Gastroesophageal sphincter (tissue), 4 donors: Measurements from ENCODE around the gene CPVL. TPM values are rescaled to one million over a fixed set of nuclear protein-coding genes. Genes with fewer than 3 reads are reported as not detected.

Experiments
- ATAC-seq: fragments of 150-250 bp; one replicate; pipeline ENCODE4 v1.9.1; 2016; ENCODE audit warnings: mild to moderate bottlenecking, moderate library complexity
- H3K27ac ChIP-seq, 4 donors: fragments of 200-600 bp; sonication (generic) in 3 of 4; 1 replicate in 3 of 4; 2 replicates in 1 of 4; pipeline ENCODE4 v1.5.1; 2016 to 2019
- H3K27me3 ChIP-seq: fragments of 200-600 bp; sonication (generic); one replicate; pipeline ENCODE4 v1.5.1; 2019
- H3K36me3 ChIP-seq, 2 donors: fragments of 200-600 bp; sonication (generic); one replicate each; pipeline ENCODE4 v1.5.1; 2019; ENCODE audit warnings: control low read depth in 1 of 2
- H3K4me1 ChIP-seq, 3 donors: fragments of 200-600 bp; sonication (generic); 1 replicate in 2 of 3; 2 replicates in 1 of 3; pipeline ENCODE4 v1.5.1; 2016 to 2019; ENCODE audit warnings: control low read depth in 2 of 3
- H3K4me3 ChIP-seq, 2 donors: fragments of 200-600 bp; sonication (generic); one replicate each; pipeline ENCODE4 v1.5.1; 2019; ENCODE audit warnings: mild to moderate bottlenecking in 1 of 2, moderate library complexity in 1 of 2
- H3K9me3 ChIP-seq, 3 donors: fragments of 200-600 bp; sonication (generic); one replicate each; pipeline ENCODE4 v1.5.1; 2017 to 2019; ENCODE audit warnings: control low read depth in 2 of 3
- CTCF ChIP-seq, 4 experiments: fragments of 200-600 bp in 2 of 4; fragments of 450-650 bp in 2 of 4; sonication (generic) in 1 of 4; IDR thresholded peaks; one replicate each; pipeline ENCODE4 v1.5.1; 2017 to 2019; ENCODE audit warnings: antibody characterized with exemption in 4 of 4, mild to moderate bottlenecking in 2 of 4, moderate library complexity in 2 of 4
- EP300 ChIP-seq: sonication (generic); formaldehyde crosslinking; IDR thresholded peaks from one replicate; pipeline ENCODE4 v1.6.1; 2017; ENCODE audit warnings: antibody characterized with exemption, mild to moderate bottlenecking
- POLR2A ChIP-seq, 2 donors: fragments of 450-650 bp; IDR thresholded peaks; one replicate each; pipeline ENCODE4 v1.6.1; 2017; ENCODE audit warnings: antibody characterized with exemption in 2 of 2, mild to moderate bottlenecking in 2 of 2, moderate library complexity in 1 of 2
- POLR2AphosphoS5 ChIP-seq: sonication (generic); formaldehyde crosslinking; IDR thresholded peaks from one replicate; pipeline ENCODE4 v1.6.1; 2017; ENCODE audit warnings: antibody characterized with exemption
- WGBS, 2 donors: methylation state at CpG; one replicate each; pipeline ENCODE4 v1.1.5; 2018; ENCODE audit warnings: low coverage in 1 of 2; 5-methylcytosine and 5-hydroxymethylcytosine counted together
- total RNA-seq, 4 donors: library from RNA; depleted of rRNA; stranded (reverse); fragments of >200 nt; gene quantifications; one replicate each; pipeline ENCODE4 v1.1.0, GENCODE V29; 2016

The CPVL gene
- total RNA-seq, 4 donors from 2014 or later = 4.8 to 24.6 (median 15.1) TPM

GRCh38 chr7:29007127-29007526, 139.2 kb downstream of the CPVL start:
- 78 to 81% methylated on average over 2 of the region's 2 CpGs for WGBS, 2 donors
- H3K27me3 ChIP-seq = peaks cover under 1% of the 10 kb centered on the region
- no peak overlapping the region for H3K4me3 ChIP-seq
- no peaks in the 10 kb centered on the region for H3K4me1 ChIP-seq
- no peak for ATAC-seq
- H3K9me3 ChIP-seq = no peaks in the 10 kb centered on the region
- TF ChIP-seq POLR2AphosphoS5 (no peak), CTCF (IDR thresholded peaks at IDR 0.05) (no peak), POLR2A (IDR thresholded peaks at IDR 0.05) (no peak), EP300 (no peak)
- no peak overlapping the region for H3K27ac ChIP-seq
- H3K36me3 ChIP-seq = no peaks in the 10 kb centered on the region

GRCh38 chr7:29005829-29006228, 140.5 kb downstream of the CPVL start:
- ATAC-seq = no peak
- H3K27ac ChIP-seq = no peak overlapping the region
- no peak for TF ChIP-seq POLR2A (IDR thresholded peaks at IDR 0.05)
- 27 to 73% methylated on average over 2 to 3 of the region's 3 CpGs for WGBS, 2 donors
- H3K36me3 ChIP-seq = no peaks in the 10 kb centered on the region
- H3K9me3 ChIP-seq = no peaks in the 10 kb centered on the region
- H3K4me1 ChIP-seq = no peaks in the 10 kb centered on the region
- H3K4me3 ChIP-seq = no peak overlapping the region
- peaks cover 4% of the 10 kb centered on the region for H3K27me3 ChIP-seq

- Histone ChIP-seq H3K4me3 (no peak overlapping the region), H3K9me3 (no peaks in the 10 kb centered on the region), H3K27me3 (peaks cover 6% of the 10 kb centered on the region), H3K36me3 (no peaks in the 10 kb centered on the region), H3K27ac (no peak overlapping the region), H3K4me1 (no peaks in the 10 kb centered on the region)
- WGBS, 2 donors = 42 to 50% methylated on average over 1 of the region's 1 CpG
- ATAC-seq = no peak
- TF ChIP-seq EP300 = no peak
- no peak for TF ChIP-seq POLR2AphosphoS5
- TF ChIP-seq CTCF (IDR thresholded peaks at IDR 0.05) = no peak
- no peak for TF ChIP-seq POLR2A (IDR thresholded peaks at IDR 0.05)
These were observed 140.9 kb downstream of the CPVL start for GRCh38 chr7:29005406-29005805.

- ATAC-seq = no peak
- WGBS, 2 donors = 93 to 97% methylated on average over 2 to 5 of the region's 5 CpGs
- TF ChIP-seq POLR2AphosphoS5 (no peak), EP300 (no peak), POLR2A (IDR thresholded peaks at IDR 0.05) (no peak), CTCF (IDR thresholded peaks at IDR 0.05) (no peak)
These were observed 142.6 kb downstream of the CPVL start for GRCh38 chr7:29003703-29004102.

GRCh38 chr7:29000717-29001076, 145.6 kb downstream of the CPVL start:
- Histone ChIP-seq H3K36me3 (no peaks in the 10 kb centered on the region), H3K27ac (no peak overlapping the region), H3K4me1 (peaks cover 0 to 9% (median 0%) of the 10 kb centered on the region in 3 donors), H3K4me3 (no peak overlapping the region), H3K27me3 (peaks cover 8% of the 10 kb centered on the region), H3K9me3 (no peaks in the 10 kb centered on the region)
- 97 to 100% methylated on average over 2 of the region's 2 CpGs for WGBS, 2 donors
- no peak for TF ChIP-seq CTCF (IDR thresholded peaks at IDR 0.05)
- ATAC-seq = no peak

More at GRCh38 chr7:29003703-29004102, 142.6 kb downstream of the CPVL start:
- peaks cover 8% of the 10 kb centered on the region for H3K27me3 ChIP-seq
- no peaks in the 10 kb centered on the region for H3K9me3 ChIP-seq
- H3K4me1 ChIP-seq = no peaks in the 10 kb centered on the region
- no peak overlapping the region for H3K27ac ChIP-seq
- H3K4me3 ChIP-seq = no peak overlapping the region
- H3K36me3 ChIP-seq = no peaks in the 10 kb centered on the region
